GM18508 (cell line): Measurements from ENCODE around the gene GAS7.

Source experiments
- ATAC-seq: cut with Tn5 transposase; IDR thresholded peaks from one replicate; pipeline ENCODE4 v1.9.1; 2021; ENCODE audit warnings: moderate number of reproducible peaks; ENCODE audit not compliant: insufficient read depth, unreplicated experiment

The GAS7 gene

GRCh38 chr17:10141436-10141835 lies 57.0 kb downstream of the GAS7 start:
- no peak for ATAC-seq

GRCh38 chr17:10139577-10139976 lies 58.8 kb downstream of the GAS7 start:
- no peak for ATAC-seq

DNA sequence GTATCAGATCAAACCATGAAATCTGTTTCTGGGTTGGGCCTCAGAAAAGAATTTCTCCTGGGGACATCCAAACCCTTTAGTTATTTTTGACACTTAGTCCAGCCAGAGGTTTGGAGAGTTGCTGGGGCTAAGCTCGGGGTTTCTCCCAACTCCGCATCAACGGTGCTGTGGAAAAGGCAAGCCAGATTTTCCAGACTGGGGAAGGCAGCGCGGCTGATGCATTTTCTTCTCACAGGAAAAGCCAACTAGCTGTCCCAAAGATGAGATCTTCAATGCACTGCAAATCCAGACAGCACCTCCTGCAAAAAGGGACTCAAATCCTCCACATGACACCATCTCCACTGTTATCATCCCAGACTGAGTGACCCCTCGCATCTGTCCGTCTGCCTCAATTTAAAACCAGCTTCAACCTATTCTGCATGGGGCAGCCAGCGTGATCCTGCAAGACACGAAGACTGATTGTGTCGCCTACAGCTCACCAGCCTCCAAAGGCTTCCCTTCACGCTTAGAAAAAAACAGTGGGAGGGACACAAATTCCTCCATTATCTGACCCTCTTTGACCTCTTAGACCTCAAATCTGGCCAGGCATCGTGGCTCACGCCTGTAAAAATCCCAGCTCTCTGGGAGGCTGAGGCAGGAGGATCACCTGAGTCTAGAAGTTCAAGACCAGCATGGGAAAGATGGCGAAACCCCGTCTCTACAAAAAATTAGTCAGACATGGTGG lies 62.0 kb downstream of the GAS7 start:
- ATAC-seq, result no peak

DNA sequence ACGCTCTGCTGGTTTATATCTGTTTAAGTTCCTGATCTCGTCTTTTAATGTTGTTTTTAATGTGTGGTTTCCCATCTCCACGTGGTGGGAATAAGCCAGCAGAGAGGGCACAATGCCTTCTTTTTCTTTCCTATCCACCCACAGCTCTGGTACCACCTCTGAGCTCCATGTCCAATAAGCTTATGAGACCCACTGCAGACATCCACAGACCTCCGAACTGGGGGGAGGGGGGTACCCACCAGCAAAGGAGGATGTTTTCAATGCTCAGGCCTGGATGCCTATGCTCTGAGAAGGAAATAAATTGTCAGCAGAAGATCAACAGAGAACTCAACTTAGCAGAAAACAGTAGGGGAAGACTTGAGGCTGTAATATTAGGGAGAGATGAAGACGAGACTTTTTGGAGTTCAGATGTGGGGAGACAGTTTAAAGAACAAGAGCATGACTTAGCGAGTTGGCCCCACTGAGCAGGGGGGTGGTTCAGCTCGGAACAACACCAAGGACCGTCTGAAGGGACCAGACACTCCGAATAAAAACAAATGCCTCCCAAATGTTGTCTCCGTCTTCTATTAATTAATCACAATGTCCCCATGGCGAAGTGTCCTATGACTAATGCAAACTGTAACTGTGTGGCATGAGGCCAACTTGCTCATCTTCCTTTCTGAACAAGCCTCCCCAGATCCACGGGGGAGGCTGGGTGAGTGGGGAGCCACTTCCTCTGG lies 62.7 kb downstream of the GAS7 start:
- ATAC-seq, result no peak

- no peak for ATAC-seq
These were observed 67.7 kb downstream of the GAS7 start for GRCh38 chr17:10130677-10131076.

DNA sequence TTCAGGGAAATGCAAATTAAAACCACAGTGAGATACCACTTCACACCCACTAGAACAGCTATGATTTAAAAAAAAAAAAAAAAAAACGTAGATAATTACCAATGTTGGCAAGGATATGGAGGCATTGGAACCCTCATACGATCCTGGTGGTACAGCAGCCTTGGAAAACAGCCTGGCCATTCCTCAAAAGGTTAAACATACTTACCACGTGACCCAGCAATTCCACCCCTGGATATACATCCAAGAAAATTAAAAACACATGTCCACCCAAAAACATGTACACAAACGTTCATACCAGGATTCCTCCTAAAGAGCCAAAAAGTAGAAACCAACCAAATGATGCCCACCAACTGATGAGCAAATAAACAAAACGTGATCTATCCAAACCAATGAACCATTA lies 68.1 kb downstream of the GAS7 start:
- no peak for ATAC-seq

DNA sequence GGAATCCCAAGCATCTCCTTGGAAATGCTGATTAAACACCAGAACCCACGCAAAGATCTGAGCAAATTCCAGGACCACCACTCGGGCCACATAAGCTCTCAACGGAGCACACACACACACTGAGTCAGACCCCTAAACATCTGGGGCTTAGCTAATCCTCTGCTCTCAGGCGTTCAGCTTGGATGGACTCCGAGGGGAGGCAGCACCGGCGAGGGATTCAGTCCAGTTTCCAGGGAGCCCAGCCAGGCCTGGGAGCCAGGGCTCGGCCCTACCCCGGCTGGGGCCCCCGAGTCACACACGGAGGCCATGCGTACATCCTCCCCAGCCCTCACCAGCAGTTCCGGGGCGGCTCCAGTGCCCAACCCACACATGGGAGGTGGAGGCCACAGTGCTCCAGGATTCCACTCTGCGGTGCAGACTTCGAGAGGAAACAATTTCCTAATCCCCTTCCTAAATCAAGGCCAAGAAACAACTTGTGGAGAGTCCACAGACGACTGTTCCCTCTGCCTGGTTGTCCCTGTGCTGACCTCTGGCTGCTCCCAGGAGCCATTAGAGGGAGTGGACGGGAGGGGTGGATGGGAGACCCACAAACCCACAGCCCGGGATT lies 70.5 kb downstream of the GAS7 start:
- no peak for ATAC-seq

GRCh38 chr17:10126616-10127501 lies 71.5 kb downstream of the GAS7 start:
- no peak for ATAC-seq

GRCh38 chr17:10126276-10126615 lies 72.2 kb downstream of the GAS7 start:
- ATAC-seq, result no peak

DNA sequence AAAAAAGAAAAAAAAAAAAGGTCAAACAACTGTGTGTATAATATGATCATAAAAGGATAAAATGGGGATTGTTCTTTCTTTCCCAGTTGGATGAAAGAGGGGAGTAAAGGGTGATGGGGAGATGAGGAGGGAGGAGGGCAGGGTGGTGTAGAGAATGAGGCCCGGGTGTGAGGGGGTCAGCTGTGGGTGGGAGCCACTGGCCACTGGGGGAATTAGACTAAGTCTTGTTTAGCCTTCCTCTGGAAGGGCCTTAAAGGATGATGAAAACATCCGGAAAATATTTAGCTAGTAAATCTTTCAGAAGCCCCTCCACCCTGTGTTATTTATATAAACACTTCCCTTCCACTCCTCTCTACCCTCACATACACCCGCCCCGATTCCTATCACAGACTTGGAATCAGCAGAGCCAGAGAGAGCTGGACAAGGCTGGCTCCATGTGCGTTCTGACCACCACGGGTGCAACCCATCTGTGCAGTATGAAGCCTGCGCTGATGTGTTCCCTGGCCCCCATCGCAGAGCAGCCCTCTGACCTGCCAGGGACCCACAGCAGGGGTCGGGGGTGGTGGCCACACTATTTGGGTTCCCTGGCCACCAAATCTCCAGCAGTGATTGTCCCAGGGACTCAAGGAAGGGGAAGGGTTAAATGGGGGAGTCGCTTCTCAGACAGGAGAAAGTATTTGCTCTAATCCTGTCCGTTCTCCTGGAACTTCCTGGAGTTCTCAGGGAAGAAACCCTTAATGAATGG lies 72.7 kb downstream of the GAS7 start:
- ATAC-seq, result no peak

GRCh38 chr17:10123093-10123492 lies 75.3 kb downstream of the GAS7 start:
- ATAC-seq, result no peak

DNA sequence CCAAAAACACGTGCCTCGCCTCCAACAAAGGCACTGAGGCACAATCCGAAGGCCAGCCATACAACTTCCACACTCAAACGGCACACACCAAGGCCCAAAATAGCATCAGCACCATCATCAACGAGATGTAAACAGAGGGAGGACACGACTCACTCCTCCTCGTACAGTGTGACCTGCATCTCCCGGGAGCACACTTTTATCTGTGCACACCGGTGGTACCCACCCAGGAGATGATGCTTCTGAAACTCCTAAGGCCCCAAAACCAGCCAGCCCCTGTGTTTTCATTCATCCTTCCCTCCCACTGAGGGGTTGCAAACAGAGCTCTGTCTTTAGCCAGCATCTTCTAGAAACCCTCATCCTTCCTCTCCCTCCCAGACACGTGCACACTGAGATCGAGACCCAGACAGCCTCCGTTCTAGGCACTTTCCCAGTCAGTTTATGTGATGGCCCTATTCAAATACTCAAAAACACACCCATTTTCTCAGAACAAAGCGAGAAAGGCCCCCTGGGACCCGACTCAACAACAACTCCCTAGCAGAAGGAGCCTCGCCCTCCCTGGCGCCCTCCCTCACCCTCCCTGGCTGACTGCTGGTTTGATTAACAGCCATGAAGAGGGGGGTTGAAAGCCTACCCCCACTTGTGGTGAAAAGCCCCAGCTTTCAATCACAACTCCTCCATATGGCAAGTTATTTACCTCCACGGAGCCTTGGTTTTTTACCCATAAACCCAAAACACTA lies 76.3 kb downstream of the GAS7 start:
- ATAC-seq, result no peak

DNA sequence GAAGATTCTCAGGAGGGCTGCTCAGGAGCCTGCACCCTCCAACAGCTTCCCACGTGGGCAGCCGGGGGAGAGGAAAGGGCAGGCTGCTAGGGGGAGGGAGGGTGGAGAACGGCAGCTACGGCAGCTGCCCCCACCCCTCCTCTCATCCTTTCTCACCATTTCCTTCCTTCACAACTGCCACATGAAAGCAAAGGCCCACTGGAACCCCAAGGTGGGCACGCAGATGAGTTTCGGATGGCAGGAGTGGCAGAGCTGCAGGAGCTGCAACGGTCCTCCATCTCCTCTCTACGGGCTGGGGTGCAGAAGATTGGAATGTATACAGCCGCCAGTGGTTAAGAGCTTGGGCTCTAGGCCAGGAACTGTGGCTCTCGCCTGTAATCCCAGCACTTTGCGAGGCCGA lies 77.7 kb downstream of the GAS7 start:
- ATAC-seq, result no peak

DNA sequence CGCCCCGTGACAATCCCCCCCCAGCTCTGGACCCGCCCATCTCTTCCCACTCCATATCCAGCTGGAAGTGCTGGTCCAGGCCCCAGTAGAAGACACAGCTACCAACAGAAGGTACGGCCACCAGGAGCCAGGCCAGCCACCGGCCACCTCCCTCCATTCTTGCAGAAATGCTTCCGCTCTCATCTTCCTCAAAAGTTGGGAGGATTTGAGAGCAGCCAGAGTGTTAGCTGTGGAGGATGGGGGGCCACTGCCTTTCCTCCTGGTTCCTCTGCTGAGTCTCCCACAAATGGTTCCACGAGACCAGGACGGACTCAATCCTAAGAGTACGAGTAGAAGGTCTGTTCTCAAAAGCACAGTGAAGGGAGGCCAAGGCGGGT lies 78.3 kb downstream of the GAS7 start:
- ATAC-seq, result no peak

DNA sequence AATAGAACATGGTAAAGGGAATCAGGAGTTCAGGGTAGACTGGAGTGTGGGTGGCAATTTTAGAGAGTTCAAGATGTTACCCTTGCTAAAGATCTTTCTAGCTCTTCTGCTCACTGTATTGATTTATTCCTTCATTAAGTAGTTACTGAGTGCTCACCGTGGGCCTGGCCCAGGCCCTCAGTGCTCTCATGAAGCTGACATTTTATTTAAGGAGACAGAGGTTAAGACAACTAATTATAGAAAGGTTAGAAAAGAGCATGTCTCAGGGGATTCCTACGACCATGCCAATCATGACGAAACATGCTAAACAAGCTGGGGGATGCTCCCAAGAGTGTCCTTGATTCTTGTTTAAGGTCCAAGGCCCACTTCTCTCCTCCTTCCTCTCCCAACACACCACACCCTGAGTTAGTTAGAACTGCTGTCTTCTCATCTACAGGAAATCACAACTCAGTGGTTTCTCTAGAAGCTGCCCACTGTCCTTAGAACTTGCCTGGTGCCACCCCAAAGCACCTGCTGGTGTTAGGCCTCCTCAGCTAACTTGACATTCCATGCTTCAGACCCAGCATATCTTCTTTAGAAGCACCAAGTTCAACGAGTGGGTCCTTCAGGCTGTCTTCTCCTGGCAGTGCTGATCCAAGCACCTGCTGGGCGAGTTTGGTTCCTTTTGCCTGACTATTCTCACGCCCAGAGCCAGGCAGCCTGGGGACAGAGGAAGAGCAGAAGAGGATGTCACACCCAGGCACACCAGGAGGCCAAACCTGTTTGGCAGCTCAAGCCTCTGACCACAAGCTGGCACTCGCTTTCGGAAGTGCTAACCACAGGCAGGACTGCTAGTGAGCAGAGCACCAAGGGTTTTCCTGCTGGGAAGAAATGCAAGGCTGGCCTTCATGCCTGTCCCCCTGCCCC lies 79.0 kb downstream of the GAS7 start:
- ATAC-seq, result no peak

DNA sequence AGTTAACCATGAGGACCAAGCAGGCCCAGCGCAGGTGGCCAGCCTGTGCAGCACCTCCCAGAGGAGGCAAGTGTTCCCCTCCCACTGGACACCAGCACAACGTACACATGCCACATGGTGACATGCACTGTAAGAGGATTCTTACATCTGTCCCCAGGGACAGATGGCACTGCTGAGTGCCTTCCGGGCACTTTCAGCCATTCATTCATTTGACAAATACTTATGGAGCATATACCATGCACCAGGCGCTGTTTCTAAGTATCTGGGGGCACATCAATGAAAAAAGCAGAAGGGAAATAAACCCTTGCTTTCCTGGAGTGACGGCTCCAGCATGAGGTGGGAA lies 79.6 kb downstream of the GAS7 start:
- no peak for ATAC-seq

DNA sequence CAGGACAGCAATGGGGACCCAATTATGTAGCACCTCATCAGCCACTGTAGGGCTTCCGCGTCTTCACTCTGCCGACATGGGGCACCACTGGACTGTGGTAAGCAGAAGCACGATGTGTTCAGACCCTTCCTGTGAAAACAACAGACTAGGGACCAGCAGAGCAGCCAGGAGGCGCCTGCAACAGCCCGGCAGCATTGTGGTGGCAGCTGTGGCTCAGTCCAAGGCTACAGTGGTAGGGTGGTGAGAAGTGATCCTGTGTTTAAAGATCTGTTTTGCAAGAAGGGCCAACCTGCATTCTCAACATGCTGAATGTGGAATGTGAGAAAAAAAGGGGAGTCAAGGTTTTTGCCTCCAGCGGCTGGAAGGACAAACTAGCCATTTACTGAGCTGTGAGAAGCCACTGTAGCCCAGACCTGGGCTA lies 80.8 kb downstream of the GAS7 start:
- no peak for ATAC-seq

DNA sequence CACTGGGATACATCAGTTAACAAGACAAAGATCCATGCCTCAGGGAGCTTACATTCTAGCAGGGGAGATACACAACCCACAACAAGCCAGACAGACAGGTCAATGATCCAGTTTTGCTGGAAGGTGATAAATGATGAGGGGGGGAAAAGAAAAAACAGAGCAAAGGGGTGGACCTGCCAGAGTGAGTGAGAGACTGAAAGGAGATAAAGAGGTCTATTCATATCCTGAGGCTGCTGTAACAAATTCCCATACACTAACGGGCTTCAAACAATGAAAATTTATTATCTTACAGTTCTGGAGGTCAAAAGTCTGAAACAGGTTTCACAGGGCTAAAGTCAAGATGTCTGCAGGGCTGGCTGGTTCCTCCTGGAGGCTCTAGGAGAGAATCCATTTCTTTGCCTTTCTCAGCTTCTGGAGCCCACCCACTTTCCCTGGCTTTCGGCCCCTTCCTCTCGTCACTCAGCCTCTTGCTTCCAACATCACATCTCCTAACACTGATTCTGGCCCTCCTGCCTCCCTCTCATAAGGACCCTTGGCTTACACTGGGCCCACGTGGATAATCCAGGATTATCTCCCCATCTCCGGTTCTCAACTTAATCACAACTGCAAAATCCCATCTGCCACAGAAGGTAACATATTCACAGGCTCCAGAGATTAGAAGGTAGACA lies 81.5 kb downstream of the GAS7 start:
- ATAC-seq, result no peak
